ENCODE measurements around the gene ATP13A3. TPM values are rescaled to one million over a fixed set of nuclear protein-coding genes. Genes with fewer than 3 reads are reported as not detected.
A peak's percentile ranks its signal among the peaks of the same experiment; 100 is the strongest.

The ATP13A3 gene
- total and polyA plus RNA-seq, 2 donors (not counting 1 experiment from before 2014, with no cell fraction given): 222 to 285 TPM

DNA sequence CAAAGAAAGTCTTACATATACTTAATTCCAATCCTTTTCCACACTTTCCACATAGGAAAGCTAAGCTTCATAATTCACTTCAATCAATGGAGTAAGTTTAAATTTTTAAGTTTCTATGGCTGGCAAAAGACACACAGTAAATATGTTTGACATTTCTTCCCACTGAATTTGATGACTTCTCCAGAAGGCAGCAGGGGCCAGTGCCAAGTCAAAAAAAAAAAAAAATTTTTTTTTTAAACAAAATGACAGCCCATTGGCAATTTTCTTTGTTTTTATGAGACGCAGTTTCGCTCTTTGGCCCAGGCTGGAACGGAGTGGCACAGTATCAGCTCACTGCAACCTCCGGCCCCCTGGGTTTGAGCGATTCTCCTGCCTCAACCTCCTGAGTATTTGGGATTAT, 28.7 kb downstream of the ATP13A3 start:
- H3K4me1 ChIP-seq (ENCODE audit: control insufficient read depth, extremely low read depth, insufficient read depth, low read length): no peaks in the 10 kb centered on the region
- no peak overlapping the region for H2AFZ ChIP-seq (ENCODE audit: low read length)
- peaks cover 30% of the 10 kb centered on the region for H3K79me2 ChIP-seq (ENCODE audit: control insufficient read depth, insufficient read depth, low read length)
- H3K36me3 ChIP-seq (ENCODE audit: control insufficient read depth, insufficient read depth, low read length): peaks cover 6% of the 10 kb centered on the region
- H3K27me3 ChIP-seq (ENCODE audit: control insufficient read depth, insufficient read depth, low read length): no peaks in the 10 kb centered on the region
- H3K4me3 ChIP-seq (replicated peaks in 1 of 4; ENCODE audit: control extremely low read depth in 1 of 4, insufficient read depth in 1 of 4, low read depth in 3 of 4, low read length in 4 of 4): no peak overlapping the region
- H3K9me3 ChIP-seq (ENCODE audit: control insufficient read depth, insufficient read depth, low read depth, low read length): no peaks in the 10 kb centered on the region
- no peak for TF ChIP-seq EZH2 (IDR thresholded peaks at IDR 0.05; ENCODE audit: low read length, missing control alignments)
- TF ChIP-seq, protein P1, sequence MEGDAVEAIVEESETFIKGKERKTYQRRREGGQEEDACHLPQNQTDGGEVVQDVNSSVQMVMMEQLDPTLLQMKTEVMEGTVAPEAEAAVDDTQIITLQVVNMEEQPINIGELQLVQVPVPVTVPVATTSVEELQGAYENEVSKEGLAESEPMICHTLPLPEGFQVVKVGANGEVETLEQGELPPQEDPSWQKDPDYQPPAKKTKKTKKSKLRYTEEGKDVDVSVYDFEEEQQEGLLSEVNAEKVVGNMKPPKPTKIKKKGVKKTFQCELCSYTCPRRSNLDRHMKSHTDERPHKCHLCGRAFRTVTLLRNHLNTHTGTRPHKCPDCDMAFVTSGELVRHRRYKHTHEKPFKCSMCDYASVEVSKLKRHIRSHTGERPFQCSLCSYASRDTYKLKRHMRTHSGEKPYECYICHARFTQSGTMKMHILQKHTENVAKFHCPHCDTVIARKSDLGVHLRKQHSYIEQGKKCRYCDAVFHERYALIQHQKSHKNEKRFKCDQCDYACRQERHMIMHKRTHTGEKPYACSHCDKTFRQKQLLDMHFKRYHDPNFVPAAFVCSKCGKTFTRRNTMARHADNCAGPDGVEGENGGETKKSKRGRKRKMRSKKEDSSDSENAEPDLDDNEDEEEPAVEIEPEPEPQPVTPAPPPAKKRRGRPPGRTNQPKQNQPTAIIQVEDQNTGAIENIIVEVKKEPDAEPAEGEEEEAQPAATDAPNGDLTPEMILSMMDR (conservative IDR thresholded peaks at IDR 0.05 in 1 of 2, IDR thresholded peaks at IDR 0.05 in 1 of 2; ENCODE audit: low read depth in 1 of 2, low read length in 2 of 2): no peak
- no peak for DNase-seq (ENCODE audit: low read depth in 2 of 2)
- H3K9ac ChIP-seq (ENCODE audit: insufficient read depth, low read length): no peak overlapping the region
- H3K4me2 ChIP-seq (ENCODE audit: extremely low read depth, insufficient read depth, low read length): no peak overlapping the region
- H3K27ac ChIP-seq (ENCODE audit: insufficient read depth, low read length): no peak overlapping the region
- H4K20me1 ChIP-seq (ENCODE audit: control insufficient read depth, extremely low read depth, insufficient read depth, low read length): no peaks in the 10 kb centered on the region

DNA sequence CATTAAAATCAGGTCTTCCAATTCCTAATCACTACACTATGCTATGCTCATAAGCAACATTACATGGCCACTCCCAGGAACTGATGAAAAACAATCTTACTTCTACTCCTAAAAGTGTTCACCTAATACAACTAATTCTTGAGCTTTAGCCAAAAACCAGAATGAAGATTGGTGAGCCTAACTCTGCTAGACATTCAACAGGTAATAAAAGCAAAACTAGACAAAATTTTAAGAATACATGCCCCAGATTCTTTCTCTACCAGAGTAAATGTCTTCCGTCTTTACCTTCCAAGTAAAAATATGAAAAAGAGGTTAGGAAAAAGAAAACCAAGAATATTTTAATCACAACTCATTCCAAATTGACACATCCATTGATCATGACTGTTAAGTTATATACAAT, 31.3 kb downstream of the ATP13A3 start:
- Histone ChIP-seq H4K20me1 (ENCODE audit: control insufficient read depth, extremely low read depth, insufficient read depth, low read length) (no peaks in the 10 kb centered on the region), H3K9ac (ENCODE audit: insufficient read depth, low read length) (no peak overlapping the region), H2AFZ (ENCODE audit: low read length) (no peak overlapping the region), H3K9me3 (ENCODE audit: control insufficient read depth, insufficient read depth, low read depth, low read length) (no peaks in the 10 kb centered on the region), H3K27me3 (ENCODE audit: control insufficient read depth, insufficient read depth, low read length) (no peaks in the 10 kb centered on the region), H3K4me3 (replicated peaks in 1 of 4; ENCODE audit: control extremely low read depth in 1 of 4, insufficient read depth in 1 of 4, low read depth in 3 of 4, low read length in 4 of 4) (no peak overlapping the region), H3K4me2 (ENCODE audit: extremely low read depth, insufficient read depth, low read length) (no peak overlapping the region), H3K36me3 (ENCODE audit: control insufficient read depth, insufficient read depth, low read length) (peaks cover 8% of the 10 kb centered on the region), H3K79me2 (ENCODE audit: control insufficient read depth, insufficient read depth, low read length) (peaks cover 9% of the 10 kb centered on the region), H3K4me1 (ENCODE audit: control insufficient read depth, extremely low read depth, insufficient read depth, low read length) (no peaks in the 10 kb centered on the region), H3K27ac (ENCODE audit: insufficient read depth, low read length) (no peak overlapping the region)
- TF ChIP-seq, protein P1 (conservative IDR thresholded peaks at IDR 0.05 in 1 of 2, IDR thresholded peaks at IDR 0.05 in 1 of 2; ENCODE audit: low read depth in 1 of 2, low read length in 2 of 2): no peak
- no peak for TF ChIP-seq EZH2 (IDR thresholded peaks at IDR 0.05; ENCODE audit: low read length, missing control alignments)
- no peak for DNase-seq (ENCODE audit: low read depth in 2 of 2)

DNA sequence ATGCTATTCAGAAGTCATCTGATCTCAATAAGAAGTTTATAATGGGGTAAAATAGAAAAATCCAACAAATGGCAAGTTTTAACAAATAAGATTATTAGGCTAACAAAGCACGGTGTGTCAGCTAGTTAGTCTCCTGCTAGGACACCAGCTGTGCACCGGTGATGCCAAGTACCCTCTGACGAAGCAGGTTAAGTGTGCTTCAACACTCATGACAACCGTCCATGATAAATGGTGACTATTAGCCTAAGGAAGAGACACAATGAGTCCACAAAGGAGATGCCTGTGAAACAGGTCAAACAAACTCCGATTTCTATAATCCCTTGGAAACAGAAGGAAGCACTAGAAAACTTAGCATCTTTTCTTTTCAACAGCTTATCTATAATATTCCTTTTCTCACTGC, 36.5 kb downstream of the ATP13A3 start:
- Histone ChIP-seq H3K27me3 (ENCODE audit: control insufficient read depth, insufficient read depth, low read length) (no peaks in the 10 kb centered on the region), H3K4me2 (ENCODE audit: extremely low read depth, insufficient read depth, low read length) (no peak overlapping the region), H3K36me3 (ENCODE audit: control insufficient read depth, insufficient read depth, low read length) (peaks cover 17% of the 10 kb centered on the region), H3K79me2 (ENCODE audit: control insufficient read depth, insufficient read depth, low read length) (no peaks in the 10 kb centered on the region), H3K4me1 (ENCODE audit: control insufficient read depth, extremely low read depth, insufficient read depth, low read length) (no peaks in the 10 kb centered on the region), H2AFZ (ENCODE audit: low read length) (no peak overlapping the region), H3K4me3 (replicated peaks in 1 of 4; ENCODE audit: control extremely low read depth in 1 of 4, insufficient read depth in 1 of 4, low read depth in 3 of 4, low read length in 4 of 4) (no peak overlapping the region), H3K9me3 (ENCODE audit: control insufficient read depth, insufficient read depth, low read depth, low read length) (no peaks in the 10 kb centered on the region), H3K9ac (ENCODE audit: insufficient read depth, low read length) (no peak overlapping the region), H4K20me1 (ENCODE audit: control insufficient read depth, extremely low read depth, insufficient read depth, low read length) (no peaks in the 10 kb centered on the region), H3K27ac (ENCODE audit: insufficient read depth, low read length) (no peak overlapping the region)
- TF ChIP-seq, protein P1 (conservative IDR thresholded peaks at IDR 0.05 in 1 of 2, IDR thresholded peaks at IDR 0.05 in 1 of 2; ENCODE audit: low read depth in 1 of 2, low read length in 2 of 2): no peak
- TF ChIP-seq EZH2 (IDR thresholded peaks at IDR 0.05; ENCODE audit: low read length, missing control alignments): no peak
- peak in 1 of 2 donors; percentile 34 for DNase-seq (ENCODE audit: low read depth in 2 of 2)
